NCI-H1436 treated with DMSO at 0.1 percent for 48 hours (cell line): ENCODE results near the gene ACOT7.

ENCODE experiments used
- DNase-seq: peaks from one replicate; lab custom pipeline; 2025; lab: John Stamatoyannopoulos, UW

The ACOT7 gene

DNA sequence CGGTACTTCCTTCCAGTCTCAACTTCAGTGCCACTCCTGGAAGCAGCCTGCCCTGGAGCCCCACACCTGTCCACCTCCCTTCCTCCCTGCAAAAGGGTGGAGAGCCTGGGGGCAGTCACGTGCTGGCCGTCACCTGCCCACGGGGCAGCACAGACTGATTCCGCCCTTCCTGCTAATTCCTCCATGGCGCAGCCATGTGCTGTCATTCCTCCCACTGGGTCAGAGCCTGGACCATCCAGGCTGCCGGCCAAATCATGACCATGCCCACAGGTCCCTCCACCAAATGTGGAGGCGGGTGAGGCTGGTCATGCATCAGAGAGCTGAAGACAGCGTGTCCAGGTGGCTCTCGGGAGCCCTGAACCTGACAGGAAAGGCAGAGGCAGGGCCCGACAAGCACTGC, 108.2 kb downstream of the ACOT7 start:
- DNase-seq, result no peak

DNA sequence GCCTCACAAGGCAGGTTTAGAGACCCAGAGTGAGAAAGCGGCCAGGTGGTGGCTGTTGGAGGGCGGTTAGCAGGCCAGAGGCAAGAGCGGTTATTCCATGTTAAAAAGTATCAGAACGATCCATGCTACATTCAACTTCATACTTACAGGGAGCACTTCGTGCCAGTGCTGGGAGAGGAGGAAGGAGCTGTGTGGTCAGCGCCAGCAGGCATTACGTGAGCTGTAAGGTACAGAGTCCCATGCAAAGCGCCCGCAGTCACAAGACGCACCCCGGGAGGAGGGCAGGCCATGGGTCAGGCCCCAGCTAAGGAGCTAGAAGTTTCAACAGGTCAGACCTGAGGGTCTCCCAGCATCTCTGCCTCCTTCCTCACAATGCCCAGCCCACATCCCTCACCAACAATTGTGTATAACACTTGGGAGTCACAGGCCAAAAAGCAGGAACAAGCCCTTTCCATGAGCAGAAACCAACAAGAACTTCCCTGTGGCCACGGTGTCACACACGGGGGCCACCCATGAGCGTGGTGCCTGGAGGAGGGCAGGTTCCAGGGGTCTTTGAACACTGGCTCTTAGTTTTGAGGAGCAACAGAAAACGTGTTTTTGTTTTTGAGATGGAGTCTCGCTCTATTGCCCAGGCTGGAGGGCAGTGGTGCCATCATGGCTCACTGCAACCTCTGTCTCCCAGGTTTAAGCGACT, 110.8 kb downstream of the ACOT7 start:
- no peak for DNase-seq

- DNase-seq, result no peak
These were observed 111.8 kb downstream of the ACOT7 start for GRCh38 chr1:6281511-6282402.

GRCh38 chr1:6280761-6281451, 112.7 kb downstream of the ACOT7 start:
- no peak for DNase-seq

GRCh38 chr1:6279613-6280383, 113.8 kb downstream of the ACOT7 start:
- DNase-seq, result no peak

- no peak for DNase-seq
These were observed 114.5 kb downstream of the ACOT7 start for GRCh38 chr1:6279066-6279465.

DNA sequence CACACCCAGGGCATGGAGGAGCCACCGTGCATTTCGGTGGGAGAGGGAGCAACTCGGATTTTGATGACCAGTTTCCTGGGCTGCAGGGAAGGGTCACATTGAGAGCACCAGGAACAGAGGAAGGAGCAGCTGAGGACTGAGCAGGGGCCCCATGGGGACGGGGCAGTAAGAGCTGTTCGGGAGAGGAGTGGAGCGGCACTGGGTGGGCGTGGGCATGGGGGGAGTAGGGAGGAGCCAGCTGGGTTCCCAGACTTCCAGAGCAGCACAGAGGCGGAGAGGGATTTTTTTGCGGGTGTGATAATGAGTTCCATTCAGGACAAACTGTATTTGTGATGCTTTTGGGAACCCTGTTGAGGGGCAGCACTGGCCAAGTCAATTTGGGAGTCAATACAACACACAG, 115.3 kb downstream of the ACOT7 start:
- DNase-seq, result no peak

GRCh38 chr1:6276811-6277555, 116.6 kb downstream of the ACOT7 start:
- DNase-seq, result no peak

DNA sequence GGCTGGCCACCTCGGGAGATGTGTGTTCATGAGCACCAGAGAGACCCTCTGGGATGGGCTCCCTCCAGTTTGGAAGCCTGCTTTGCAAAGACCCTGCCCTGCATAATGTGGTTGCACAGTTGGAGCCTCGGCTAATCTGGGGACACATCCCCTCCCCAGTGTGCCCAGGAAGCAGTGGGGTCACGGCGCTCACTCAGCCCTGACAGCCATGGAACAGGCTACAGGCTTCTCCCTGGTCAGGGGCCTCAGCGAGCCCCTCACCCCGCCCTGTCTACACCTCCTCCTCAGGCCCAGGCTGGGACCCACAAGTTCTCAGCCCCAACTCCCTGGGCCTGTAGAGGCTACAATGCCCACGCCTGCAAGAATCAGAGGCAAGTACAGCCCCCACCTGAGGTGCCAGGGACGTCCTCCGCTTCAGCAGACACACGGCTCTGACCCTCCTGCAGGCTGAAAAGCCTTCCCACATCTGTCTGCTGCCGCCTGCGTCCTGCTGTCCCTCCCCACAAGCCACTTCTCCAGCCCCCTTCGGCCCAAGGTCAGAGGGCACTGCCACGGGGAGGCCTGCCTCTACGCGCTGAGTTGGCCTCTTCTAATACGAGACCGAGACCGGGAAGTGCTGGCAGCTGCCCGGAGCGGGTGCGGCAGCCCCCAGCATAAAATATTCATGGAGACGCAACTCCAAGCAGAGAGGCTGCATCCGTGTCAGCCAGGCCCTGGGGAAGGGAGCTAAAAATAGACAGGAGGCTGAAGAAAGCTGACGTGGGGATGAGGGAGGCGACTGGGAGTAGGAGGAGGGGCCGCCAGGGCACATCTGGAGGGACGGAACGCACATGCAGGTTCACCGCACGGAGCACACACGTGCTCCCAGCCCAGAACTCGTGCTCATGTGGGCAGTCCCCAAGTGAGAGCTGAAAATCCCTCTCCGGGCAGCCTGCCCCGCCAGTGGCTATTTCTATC, 117.5 kb downstream of the ACOT7 start:
- DNase-seq, result no peak

- DNase-seq, result no peak
These were observed 118.9 kb downstream of the ACOT7 start for GRCh38 chr1:6274622-6275139.

- no peak for DNase-seq
These were observed 119.5 kb downstream of the ACOT7 start for GRCh38 chr1:6274102-6274501.

- no peak for DNase-seq
These were observed 120.1 kb downstream of the ACOT7 start for GRCh38 chr1:6273380-6273891.

DNA sequence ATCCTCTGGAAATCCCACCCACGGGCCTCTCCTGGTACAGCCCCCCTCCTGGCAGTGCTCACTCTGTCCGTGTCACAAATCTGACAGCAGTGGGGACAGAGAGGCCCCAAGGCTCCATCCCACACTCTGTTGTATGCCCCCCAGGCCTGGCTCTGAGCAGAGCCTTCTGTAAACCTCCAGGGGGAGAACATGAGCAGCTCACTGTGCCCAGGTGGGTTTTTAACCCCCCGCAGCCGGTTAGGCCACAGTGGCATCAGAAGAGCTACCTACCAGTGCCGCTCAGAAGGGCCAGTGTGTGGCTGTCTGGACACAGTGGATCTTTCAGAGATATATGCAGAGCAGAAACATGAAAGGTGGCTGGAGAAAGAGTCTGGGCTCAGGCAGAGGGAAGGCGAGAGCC, 120.7 kb downstream of the ACOT7 start:
- DNase-seq, result no peak

DNA sequence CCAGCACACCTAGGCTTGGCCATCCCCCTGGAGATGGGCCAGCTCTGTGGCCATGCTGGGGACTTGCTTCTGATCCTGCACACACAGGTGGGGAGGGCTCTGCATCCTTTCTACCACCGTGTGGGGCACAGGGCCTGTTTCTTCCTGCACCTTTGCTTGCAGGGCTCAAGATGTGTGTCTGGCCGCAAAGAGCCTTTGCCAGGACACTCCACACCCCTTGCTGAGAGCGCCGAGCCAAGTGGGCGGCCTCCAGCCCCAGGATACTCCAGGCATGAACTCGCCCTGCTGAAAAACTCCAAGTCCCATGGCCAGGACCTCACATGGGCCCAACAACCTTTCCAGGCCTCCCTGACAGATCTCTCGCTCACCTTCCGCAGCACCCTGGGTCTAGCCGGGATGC, 121.1 kb downstream of the ACOT7 start:
- no peak for DNase-seq

DNA sequence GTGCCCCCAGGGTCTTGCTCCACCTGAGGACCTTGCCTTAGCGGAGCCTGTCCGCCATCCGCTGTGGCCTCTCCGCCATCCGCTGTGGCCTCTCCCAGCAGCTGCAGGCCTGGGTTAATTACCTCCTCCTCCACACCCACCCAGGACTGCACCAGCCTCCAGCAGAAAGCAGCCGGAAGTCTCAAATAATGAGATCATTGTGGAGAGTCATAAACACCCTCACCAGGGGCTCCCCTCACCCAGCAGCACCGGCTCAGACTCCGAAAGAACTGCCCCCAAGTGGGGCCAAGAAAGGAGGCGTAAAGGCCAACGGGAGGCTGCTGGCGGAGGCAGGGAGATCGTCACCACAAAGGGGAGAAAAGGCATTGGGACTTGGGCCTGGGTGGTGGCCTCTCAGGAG, 122.0 kb downstream of the ACOT7 start:
- DNase-seq, result no peak

GRCh38 chr1:6271006-6271405, 122.6 kb downstream of the ACOT7 start:
- DNase-seq, result no peak

DNA sequence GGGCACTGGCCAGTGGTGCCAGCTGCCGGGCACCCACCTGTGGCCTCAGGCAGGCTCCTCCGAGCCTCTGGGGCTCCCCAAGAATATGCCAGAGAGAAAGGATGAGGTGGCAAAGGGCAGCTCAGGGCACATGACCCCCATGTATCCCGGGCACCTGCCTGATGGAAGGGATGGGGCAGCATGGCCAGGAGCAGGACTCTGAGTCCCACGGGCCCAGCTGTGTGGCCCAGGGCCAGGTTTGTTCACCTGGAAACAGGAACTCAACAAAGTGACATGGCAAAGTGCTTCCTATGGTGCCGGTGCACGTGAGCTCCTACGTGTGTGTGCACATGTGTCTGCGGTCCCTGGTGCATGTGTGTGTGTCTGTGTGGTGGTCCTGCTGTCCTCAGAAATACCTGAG, 123.2 kb downstream of the ACOT7 start:
- no peak for DNase-seq

GRCh38 chr1:6269720-6270400, 123.7 kb downstream of the ACOT7 start:
- DNase-seq, result peak; percentile 19

DNA sequence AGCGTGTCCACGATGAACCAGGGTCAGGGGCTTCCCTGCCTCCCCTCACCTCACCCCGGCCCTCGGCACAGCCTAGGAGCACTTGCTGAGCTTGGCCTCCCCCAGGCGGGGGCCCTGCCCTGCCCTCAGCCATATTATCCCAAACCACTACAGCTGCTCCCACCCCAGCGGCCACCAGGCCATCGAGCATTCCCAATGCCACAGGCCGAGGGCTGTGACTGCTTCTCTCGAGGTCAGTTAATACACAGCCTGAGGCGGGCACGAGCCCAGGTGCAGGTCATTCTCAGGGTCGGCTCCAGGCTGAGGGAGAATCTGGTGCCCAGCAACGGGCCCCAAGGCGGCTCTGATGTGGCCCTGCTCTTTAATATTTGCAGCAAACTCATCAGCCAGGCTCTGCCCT, 124.3 kb downstream of the ACOT7 start:
- DNase-seq, result no peak
